GM23338 (cell line): Measurements from ENCODE around the gene RBCK1.

Experiments
- CREB1 ChIP-seq: fragments of 250-450 bp; sonication (Bioruptor Pico); IDR thresholded peaks from 2 replicates; pipeline ENCODE4 v1.5.0; 2020; ENCODE audit warnings: low read depth, mild to moderate bottlenecking, moderate library complexity
- EZH2 ChIP-seq: fragments of 200-600 bp; sonication (generic); IDR thresholded peaks from one replicate; pipeline ENCODE4 v1.8.0; 2017; ENCODE audit warnings: antibody characterized with exemption, mild to moderate bottlenecking, low read depth; ENCODE audit not compliant: unreplicated experiment
- EZH2phosphoT487 ChIP-seq: fragments of 200-600 bp; sonication (generic); IDR thresholded peaks from one replicate; pipeline ENCODE4 v1.8.1; 2018; ENCODE audit warnings: antibody characterized with exemption; ENCODE audit not compliant: unreplicated experiment
- JUNB ChIP-seq: IDR thresholded peaks from one replicate; pipeline ENCODE4 v1.6.1; 2016; ENCODE audit warnings: antibody characterized with exemption; ENCODE audit not compliant: unreplicated experiment
- NANOG ChIP-seq: IDR thresholded peaks from 2 replicates; pipeline ENCODE4 v1.6.1; 2016; ENCODE audit warnings: antibody characterized with exemption, borderline replicate concordance
- POLR2AphosphoS5 ChIP-seq: IDR thresholded peaks from 2 replicates; pipeline ENCODE4 v1.6.1; 2016; ENCODE audit warnings: antibody characterized with exemption, low read depth
- STAT1 ChIP-seq: IDR thresholded peaks from one replicate; pipeline ENCODE4 v1.6.1; 2016; ENCODE audit warnings: antibody characterized with exemption; ENCODE audit not compliant: unreplicated experiment
- ZNF114 ChIP-seq: fragments of 250-450 bp; sonication (Bioruptor Pico); IDR thresholded peaks from 2 replicates; pipeline ENCODE4 v1.5.0; 2020; ENCODE audit warnings: mild to moderate bottlenecking, moderate library complexity
- ZNF331 ChIP-seq: fragments of 250-450 bp; sonication (Bioruptor Pico); IDR thresholded peaks from 2 replicates; pipeline ENCODE4 v1.5.0; 2020; ENCODE audit warnings: low read depth, mild to moderate bottlenecking, moderate library complexity
- TF ChIP-seq, protein P1 (sequence below), 2 experiments: fragments of 200-600 bp in 1 of 2; sonication (generic) in 1 of 2; conservative IDR thresholded peaks; 2 replicates each; pipeline versions ENCODE4 v1.5.1 to v1.6.1; 2016 to 2017; ENCODE audit warnings: antibody characterized with exemption in 2 of 2, low read depth in 2 of 2, mild to moderate bottlenecking in 2 of 2, moderate library complexity in 1 of 2
- TF ChIP-seq, protein P2 (sequence below): fragments of 250-450 bp; sonication (Bioruptor Pico); IDR thresholded peaks from 2 replicates; pipeline ENCODE4 v1.5.0; 2020; ENCODE audit warnings: mild to moderate bottlenecking, moderate library complexity
- TF ChIP-seq, protein P3 (sequence below): IDR thresholded peaks from one replicate; pipeline ENCODE4 v1.6.1; 2018; ENCODE audit warnings: antibody characterized with exemption; ENCODE audit not compliant: unreplicated experiment
- TF ChIP-seq, protein P4 (sequence below): IDR thresholded peaks from 2 replicates; pipeline ENCODE4 v1.6.1; 2016; ENCODE audit warnings: antibody characterized with exemption

DNA sequence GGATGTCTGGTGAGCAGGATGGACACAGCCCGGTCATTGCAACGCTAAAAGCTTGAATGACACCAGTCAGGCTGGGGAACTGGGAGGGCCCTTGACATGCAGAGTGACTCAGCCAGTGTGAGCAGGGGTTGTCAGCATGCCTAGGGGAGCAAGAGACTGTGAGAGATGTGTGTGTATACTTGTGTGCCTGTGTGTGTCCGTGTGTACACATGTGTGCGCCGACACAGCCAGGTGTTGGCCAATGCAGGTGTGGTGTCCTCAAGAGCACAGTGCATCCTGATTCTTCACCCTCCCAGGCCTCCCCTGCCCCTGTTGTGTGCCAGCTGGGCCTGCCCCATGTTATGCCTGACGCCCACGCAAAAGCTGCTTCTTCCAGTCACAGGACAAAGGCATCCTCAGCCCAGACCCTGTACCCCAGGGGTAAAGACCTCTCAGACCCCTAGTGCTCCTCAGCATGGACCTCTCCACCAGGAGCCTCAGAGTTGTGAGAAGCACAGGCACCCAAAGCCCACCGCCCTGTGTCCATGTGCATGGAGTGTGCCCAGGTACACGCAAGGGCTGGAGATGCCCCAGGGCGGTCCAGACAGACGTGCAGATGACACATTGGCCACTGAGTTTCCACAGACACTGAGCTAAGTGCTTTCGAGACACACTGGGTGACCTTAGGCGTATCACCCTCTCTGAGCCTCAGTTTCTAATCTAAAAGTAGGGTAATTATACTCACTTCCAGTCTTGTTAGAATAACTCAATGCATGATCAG is 44.6 kb upstream of the RBCK1 start:
- TF ChIP-seq ZNF331 (CRISPR knock-in tag): no peak
- TF ChIP-seq, protein P1, sequence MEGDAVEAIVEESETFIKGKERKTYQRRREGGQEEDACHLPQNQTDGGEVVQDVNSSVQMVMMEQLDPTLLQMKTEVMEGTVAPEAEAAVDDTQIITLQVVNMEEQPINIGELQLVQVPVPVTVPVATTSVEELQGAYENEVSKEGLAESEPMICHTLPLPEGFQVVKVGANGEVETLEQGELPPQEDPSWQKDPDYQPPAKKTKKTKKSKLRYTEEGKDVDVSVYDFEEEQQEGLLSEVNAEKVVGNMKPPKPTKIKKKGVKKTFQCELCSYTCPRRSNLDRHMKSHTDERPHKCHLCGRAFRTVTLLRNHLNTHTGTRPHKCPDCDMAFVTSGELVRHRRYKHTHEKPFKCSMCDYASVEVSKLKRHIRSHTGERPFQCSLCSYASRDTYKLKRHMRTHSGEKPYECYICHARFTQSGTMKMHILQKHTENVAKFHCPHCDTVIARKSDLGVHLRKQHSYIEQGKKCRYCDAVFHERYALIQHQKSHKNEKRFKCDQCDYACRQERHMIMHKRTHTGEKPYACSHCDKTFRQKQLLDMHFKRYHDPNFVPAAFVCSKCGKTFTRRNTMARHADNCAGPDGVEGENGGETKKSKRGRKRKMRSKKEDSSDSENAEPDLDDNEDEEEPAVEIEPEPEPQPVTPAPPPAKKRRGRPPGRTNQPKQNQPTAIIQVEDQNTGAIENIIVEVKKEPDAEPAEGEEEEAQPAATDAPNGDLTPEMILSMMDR (conservative IDR thresholded peaks at IDR 0.05; ENCODE audit: low read depth in 2 of 2): no peak
- TF ChIP-seq CREB1 (CRISPR knock-in tag): no peak
- no peak for TF ChIP-seq POLR2AphosphoS5
- TF ChIP-seq, protein P2, sequence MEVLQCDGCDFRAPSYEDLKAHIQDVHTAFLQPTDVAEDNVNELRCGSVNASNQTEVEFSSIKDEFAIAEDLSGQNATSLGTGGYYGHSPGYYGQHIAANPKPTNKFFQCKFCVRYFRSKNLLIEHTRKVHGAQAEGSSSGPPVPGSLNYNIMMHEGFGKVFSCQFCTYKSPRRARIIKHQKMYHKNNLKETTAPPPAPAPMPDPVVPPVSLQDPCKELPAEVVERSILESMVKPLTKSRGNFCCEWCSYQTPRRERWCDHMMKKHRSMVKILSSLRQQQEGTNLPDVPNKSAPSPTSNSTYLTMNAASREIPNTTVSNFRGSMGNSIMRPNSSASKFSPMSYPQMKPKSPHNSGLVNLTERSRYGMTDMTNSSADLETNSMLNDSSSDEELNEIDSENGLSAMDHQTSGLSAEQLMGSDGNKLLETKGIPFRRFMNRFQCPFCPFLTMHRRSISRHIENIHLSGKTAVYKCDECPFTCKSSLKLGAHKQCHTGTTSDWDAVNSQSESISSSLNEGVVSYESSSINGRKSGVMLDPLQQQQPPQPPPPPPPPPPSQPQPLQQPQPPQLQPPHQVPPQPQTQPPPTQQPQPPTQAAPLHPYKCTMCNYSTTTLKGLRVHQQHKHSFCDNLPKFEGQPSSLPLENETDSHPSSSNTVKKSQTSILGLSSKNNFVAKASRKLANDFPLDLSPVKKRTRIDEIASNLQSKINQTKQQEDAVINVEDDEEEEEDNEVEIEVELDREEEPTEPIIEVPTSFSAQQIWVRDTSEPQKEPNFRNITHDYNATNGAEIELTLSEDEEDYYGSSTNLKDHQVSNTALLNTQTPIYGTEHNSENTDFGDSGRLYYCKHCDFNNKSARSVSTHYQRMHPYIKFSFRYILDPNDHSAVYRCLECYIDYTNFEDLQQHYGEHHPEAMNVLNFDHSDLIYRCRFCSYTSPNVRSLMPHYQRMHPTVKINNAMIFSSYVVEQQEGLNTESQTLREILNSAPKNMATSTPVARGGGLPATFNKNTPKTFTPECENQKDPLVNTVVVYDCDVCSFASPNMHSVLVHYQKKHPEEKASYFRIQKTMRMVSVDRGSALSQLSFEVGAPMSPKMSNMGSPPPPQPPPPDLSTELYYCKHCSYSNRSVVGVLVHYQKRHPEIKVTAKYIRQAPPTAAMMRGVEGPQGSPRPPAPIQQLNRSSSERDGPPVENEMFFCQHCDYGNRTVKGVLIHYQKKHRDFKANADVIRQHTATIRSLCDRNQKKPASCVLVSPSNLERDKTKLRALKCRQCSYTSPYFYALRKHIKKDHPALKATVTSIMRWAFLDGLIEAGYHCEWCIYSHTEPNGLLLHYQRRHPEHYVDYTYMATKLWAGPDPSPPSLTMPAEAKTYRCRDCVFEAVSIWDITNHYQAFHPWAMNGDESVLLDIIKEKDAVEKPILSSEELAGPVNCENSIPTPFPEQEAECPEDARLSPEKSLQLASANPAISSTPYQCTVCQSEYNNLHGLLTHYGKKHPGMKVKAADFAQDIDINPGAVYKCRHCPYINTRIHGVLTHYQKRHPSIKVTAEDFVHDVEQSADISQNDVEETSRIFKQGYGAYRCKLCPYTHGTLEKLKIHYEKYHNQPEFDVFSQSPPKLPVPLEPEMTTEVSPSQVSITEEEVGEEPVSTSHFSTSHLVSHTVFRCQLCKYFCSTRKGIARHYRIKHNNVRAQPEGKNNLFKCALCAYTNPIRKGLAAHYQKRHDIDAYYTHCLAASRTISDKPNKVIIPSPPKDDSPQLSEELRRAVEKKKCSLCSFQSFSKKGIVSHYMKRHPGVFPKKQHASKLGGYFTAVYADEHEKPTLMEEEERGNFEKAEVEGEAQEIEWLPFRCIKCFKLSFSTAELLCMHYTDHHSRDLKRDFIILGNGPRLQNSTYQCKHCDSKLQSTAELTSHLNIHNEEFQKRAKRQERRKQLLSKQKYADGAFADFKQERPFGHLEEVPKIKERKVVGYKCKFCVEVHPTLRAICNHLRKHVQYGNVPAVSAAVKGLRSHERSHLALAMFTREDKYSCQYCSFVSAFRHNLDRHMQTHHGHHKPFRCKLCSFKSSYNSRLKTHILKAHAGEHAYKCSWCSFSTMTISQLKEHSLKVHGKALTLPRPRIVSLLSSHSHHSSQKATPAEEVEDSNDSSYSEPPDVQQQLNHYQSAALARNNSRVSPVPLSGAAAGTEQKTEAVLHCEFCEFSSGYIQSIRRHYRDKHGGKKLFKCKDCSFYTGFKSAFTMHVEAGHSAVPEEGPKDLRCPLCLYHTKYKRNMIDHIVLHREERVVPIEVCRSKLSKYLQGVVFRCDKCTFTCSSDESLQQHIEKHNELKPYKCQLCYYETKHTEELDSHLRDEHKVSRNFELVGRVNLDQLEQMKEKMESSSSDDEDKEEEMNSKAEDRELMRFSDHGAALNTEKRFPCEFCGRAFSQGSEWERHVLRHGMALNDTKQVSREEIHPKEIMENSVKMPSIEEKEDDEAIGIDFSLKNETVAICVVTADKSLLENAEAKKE: no peak
- TF ChIP-seq EZH2: no peak
- TF ChIP-seq, protein P3, sequence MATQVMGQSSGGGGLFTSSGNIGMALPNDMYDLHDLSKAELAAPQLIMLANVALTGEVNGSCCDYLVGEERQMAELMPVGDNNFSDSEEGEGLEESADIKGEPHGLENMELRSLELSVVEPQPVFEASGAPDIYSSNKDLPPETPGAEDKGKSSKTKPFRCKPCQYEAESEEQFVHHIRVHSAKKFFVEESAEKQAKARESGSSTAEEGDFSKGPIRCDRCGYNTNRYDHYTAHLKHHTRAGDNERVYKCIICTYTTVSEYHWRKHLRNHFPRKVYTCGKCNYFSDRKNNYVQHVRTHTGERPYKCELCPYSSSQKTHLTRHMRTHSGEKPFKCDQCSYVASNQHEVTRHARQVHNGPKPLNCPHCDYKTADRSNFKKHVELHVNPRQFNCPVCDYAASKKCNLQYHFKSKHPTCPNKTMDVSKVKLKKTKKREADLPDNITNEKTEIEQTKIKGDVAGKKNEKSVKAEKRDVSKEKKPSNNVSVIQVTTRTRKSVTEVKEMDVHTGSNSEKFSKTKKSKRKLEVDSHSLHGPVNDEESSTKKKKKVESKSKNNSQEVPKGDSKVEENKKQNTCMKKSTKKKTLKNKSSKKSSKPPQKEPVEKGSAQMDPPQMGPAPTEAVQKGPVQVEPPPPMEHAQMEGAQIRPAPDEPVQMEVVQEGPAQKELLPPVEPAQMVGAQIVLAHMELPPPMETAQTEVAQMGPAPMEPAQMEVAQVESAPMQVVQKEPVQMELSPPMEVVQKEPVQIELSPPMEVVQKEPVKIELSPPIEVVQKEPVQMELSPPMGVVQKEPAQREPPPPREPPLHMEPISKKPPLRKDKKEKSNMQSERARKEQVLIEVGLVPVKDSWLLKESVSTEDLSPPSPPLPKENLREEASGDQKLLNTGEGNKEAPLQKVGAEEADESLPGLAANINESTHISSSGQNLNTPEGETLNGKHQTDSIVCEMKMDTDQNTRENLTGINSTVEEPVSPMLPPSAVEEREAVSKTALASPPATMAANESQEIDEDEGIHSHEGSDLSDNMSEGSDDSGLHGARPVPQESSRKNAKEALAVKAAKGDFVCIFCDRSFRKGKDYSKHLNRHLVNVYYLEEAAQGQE: no peak
- TF ChIP-seq EZH2phosphoT487: no peak
- TF ChIP-seq ZNF114 (CRISPR knock-in tag): no peak
- TF ChIP-seq NANOG: no peak
- TF ChIP-seq STAT1: no peak
- TF ChIP-seq, protein P4, sequence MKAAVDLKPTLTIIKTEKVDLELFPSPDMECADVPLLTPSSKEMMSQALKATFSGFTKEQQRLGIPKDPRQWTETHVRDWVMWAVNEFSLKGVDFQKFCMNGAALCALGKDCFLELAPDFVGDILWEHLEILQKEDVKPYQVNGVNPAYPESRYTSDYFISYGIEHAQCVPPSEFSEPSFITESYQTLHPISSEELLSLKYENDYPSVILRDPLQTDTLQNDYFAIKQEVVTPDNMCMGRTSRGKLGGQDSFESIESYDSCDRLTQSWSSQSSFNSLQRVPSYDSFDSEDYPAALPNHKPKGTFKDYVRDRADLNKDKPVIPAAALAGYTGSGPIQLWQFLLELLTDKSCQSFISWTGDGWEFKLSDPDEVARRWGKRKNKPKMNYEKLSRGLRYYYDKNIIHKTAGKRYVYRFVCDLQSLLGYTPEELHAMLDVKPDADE: no peak
- no peak for TF ChIP-seq JUNB
